ENCODE measurements around the gene PTPRD. TPM values are rescaled to one million over a fixed set of nuclear protein-coding genes. Genes with fewer than 3 reads are reported as not detected.

PTPRD gene
- total RNA-seq, 1 donor, result 0.52 TPM

GRCh38 chr9:9284201-9284600, 1328.6 kb downstream of the PTPRD start:
- H3K4me3 ChIP-seq (ENCODE audit: low read length), result no peak overlapping the region
- H3K4me1 ChIP-seq (ENCODE audit: insufficient read depth, low read length), result no peaks in the 10 kb centered on the region
- H3K27me3 ChIP-seq (ENCODE audit: insufficient read depth, low read length), result no peaks in the 10 kb centered on the region
- H3K9me3 ChIP-seq (ENCODE audit: low read depth, low read length), result no peaks in the 10 kb centered on the region

GRCh38 chr9:9283159-9283986, 1329.4 kb downstream of the PTPRD start:
- Histone ChIP-seq H3K4me1 (ENCODE audit: insufficient read depth, low read length) (no peaks in the 10 kb centered on the region), H3K9me3 (ENCODE audit: low read depth, low read length) (no peaks in the 10 kb centered on the region), H3K27me3 (ENCODE audit: insufficient read depth, low read length) (no peaks in the 10 kb centered on the region), H3K4me3 (ENCODE audit: low read length) (no peak overlapping the region)

GRCh38 chr9:9275601-9276000, 1337.2 kb downstream of the PTPRD start:
- Histone ChIP-seq H3K27me3 (ENCODE audit: insufficient read depth, low read length) (no peaks in the 10 kb centered on the region), H3K4me3 (ENCODE audit: low read length) (no peak overlapping the region), H3K9me3 (ENCODE audit: low read depth, low read length) (peaks cover 2% of the 10 kb centered on the region), H3K4me1 (ENCODE audit: insufficient read depth, low read length) (no peaks in the 10 kb centered on the region)

GRCh38 chr9:9257999-9258498, 1354.8 kb downstream of the PTPRD start:
- H3K4me1 ChIP-seq (ENCODE audit: insufficient read depth, low read length), result no peaks in the 10 kb centered on the region
- no peak overlapping the region for H3K4me3 ChIP-seq (ENCODE audit: low read length)
- no peaks in the 10 kb centered on the region for H3K27me3 ChIP-seq (ENCODE audit: insufficient read depth, low read length)
- H3K9me3 ChIP-seq (ENCODE audit: low read depth, low read length), result no peaks in the 10 kb centered on the region

GRCh38 chr9:9246726-9247125, 1366.1 kb downstream of the PTPRD start:
- no peak overlapping the region for H3K4me3 ChIP-seq (ENCODE audit: low read length)
- no peaks in the 10 kb centered on the region for H3K4me1 ChIP-seq (ENCODE audit: insufficient read depth, low read length)
- H3K9me3 ChIP-seq (ENCODE audit: low read depth, low read length), result no peaks in the 10 kb centered on the region
- H3K27me3 ChIP-seq (ENCODE audit: insufficient read depth, low read length), result no peaks in the 10 kb centered on the region

GRCh38 chr9:9231946-9232345, 1380.9 kb downstream of the PTPRD start:
- no peak overlapping the region for H3K4me3 ChIP-seq (ENCODE audit: low read length)
- H3K9me3 ChIP-seq (ENCODE audit: low read depth, low read length), result no peaks in the 10 kb centered on the region
- no peaks in the 10 kb centered on the region for H3K27me3 ChIP-seq (ENCODE audit: insufficient read depth, low read length)
- no peaks in the 10 kb centered on the region for H3K4me1 ChIP-seq (ENCODE audit: insufficient read depth, low read length)

GRCh38 chr9:9229269-9229668, 1383.5 kb downstream of the PTPRD start:
- H3K9me3 ChIP-seq (ENCODE audit: low read depth, low read length), result no peaks in the 10 kb centered on the region
- no peaks in the 10 kb centered on the region for H3K27me3 ChIP-seq (ENCODE audit: insufficient read depth, low read length)
- no peak overlapping the region for H3K4me3 ChIP-seq (ENCODE audit: low read length)
- no peaks in the 10 kb centered on the region for H3K4me1 ChIP-seq (ENCODE audit: insufficient read depth, low read length)

GRCh38 chr9:9223175-9223574, 1389.6 kb downstream of the PTPRD start:
- Histone ChIP-seq H3K27me3 (ENCODE audit: insufficient read depth, low read length) (no peaks in the 10 kb centered on the region), H3K4me1 (ENCODE audit: insufficient read depth, low read length) (no peaks in the 10 kb centered on the region), H3K4me3 (ENCODE audit: low read length) (no peak overlapping the region), H3K9me3 (ENCODE audit: low read depth, low read length) (no peaks in the 10 kb centered on the region)

- H3K4me1 ChIP-seq (ENCODE audit: insufficient read depth, low read length), result no peaks in the 10 kb centered on the region
- H3K9me3 ChIP-seq (ENCODE audit: low read depth, low read length), result no peaks in the 10 kb centered on the region
- no peak overlapping the region for H3K4me3 ChIP-seq (ENCODE audit: low read length)
- H3K27me3 ChIP-seq (ENCODE audit: insufficient read depth, low read length), result no peaks in the 10 kb centered on the region
Observed at GRCh38 chr9:9222730-9223129, 1390.1 kb downstream of the PTPRD start.

GRCh38 chr9:9216934-9217333, 1395.9 kb downstream of the PTPRD start:
- H3K27me3 ChIP-seq (ENCODE audit: insufficient read depth, low read length), result no peaks in the 10 kb centered on the region
- no peaks in the 10 kb centered on the region for H3K9me3 ChIP-seq (ENCODE audit: low read depth, low read length)
- H3K4me1 ChIP-seq (ENCODE audit: insufficient read depth, low read length), result no peaks in the 10 kb centered on the region
- H3K4me3 ChIP-seq (ENCODE audit: low read length), result no peak overlapping the region

- Histone ChIP-seq H3K4me1 (ENCODE audit: insufficient read depth, low read length) (no peaks in the 10 kb centered on the region), H3K9me3 (ENCODE audit: low read depth, low read length) (no peaks in the 10 kb centered on the region), H3K4me3 (ENCODE audit: low read length) (no peak overlapping the region)
Observed at GRCh38 chr9:9215050-9215449, 1397.8 kb downstream of the PTPRD start.

GRCh38 chr9:9214066-9214465, 1398.7 kb downstream of the PTPRD start:
- no peak overlapping the region for H3K4me3 ChIP-seq (ENCODE audit: low read length)
- H3K4me1 ChIP-seq (ENCODE audit: insufficient read depth, low read length), result no peaks in the 10 kb centered on the region
- no peaks in the 10 kb centered on the region for H3K9me3 ChIP-seq (ENCODE audit: low read depth, low read length)
- no peaks in the 10 kb centered on the region for H3K27me3 ChIP-seq (ENCODE audit: insufficient read depth, low read length)

More at GRCh38 chr9:9215050-9215449, 1397.8 kb downstream of the PTPRD start:
- no peaks in the 10 kb centered on the region for H3K27me3 ChIP-seq (ENCODE audit: insufficient read depth, low read length)

GRCh38 chr9:9212963-9213362, 1399.8 kb downstream of the PTPRD start:
- Histone ChIP-seq H3K27me3 (ENCODE audit: insufficient read depth, low read length) (no peaks in the 10 kb centered on the region), H3K9me3 (ENCODE audit: low read depth, low read length) (no peaks in the 10 kb centered on the region), H3K4me1 (ENCODE audit: insufficient read depth, low read length) (no peaks in the 10 kb centered on the region), H3K4me3 (ENCODE audit: low read length) (no peak overlapping the region)

GRCh38 chr9:9202276-9202675, 1410.5 kb downstream of the PTPRD start:
- no peaks in the 10 kb centered on the region for H3K9me3 ChIP-seq (ENCODE audit: low read depth, low read length)
- H3K4me3 ChIP-seq (ENCODE audit: low read length), result no peak overlapping the region
- H3K4me1 ChIP-seq (ENCODE audit: insufficient read depth, low read length), result no peaks in the 10 kb centered on the region
- H3K27me3 ChIP-seq (ENCODE audit: insufficient read depth, low read length), result no peaks in the 10 kb centered on the region

GRCh38 chr9:9186086-9186485, 1426.7 kb downstream of the PTPRD start:
- H3K9me3 ChIP-seq (ENCODE audit: low read depth, low read length), result no peaks in the 10 kb centered on the region
- H3K4me3 ChIP-seq (ENCODE audit: low read length), result no peak overlapping the region
- no peaks in the 10 kb centered on the region for H3K4me1 ChIP-seq (ENCODE audit: insufficient read depth, low read length)
- H3K27me3 ChIP-seq (ENCODE audit: insufficient read depth, low read length), result no peaks in the 10 kb centered on the region

- Histone ChIP-seq H3K4me1 (ENCODE audit: insufficient read depth, low read length) (no peaks in the 10 kb centered on the region), H3K4me3 (ENCODE audit: low read length) (no peak overlapping the region), H3K9me3 (ENCODE audit: low read depth, low read length) (no peaks in the 10 kb centered on the region), H3K27me3 (ENCODE audit: insufficient read depth, low read length) (no peaks in the 10 kb centered on the region)
Observed at GRCh38 chr9:9182431-9182830, 1430.4 kb downstream of the PTPRD start.
